CD14-positive monocyte (primary cell): ENCODE data around the gene ZCCHC2. TPM values are rescaled to one million over a fixed set of nuclear protein-coding genes. Genes with fewer than 3 reads are reported as not detected.

ENCODE experiments used
- DNase-seq, 3 donors: peaks; one replicate each; pipeline ENCODE4 v3.0.0-alpha.2; 2011 to 2022
- H2AFZ ChIP-seq: 2 replicates; pipeline ENCODE4 v1.6.0; 2012; ENCODE audit warnings: mild to moderate bottlenecking, low read depth, low read length, inconsistent platforms; ENCODE audit not compliant: insufficient read depth, poor library complexity, severe bottlenecking
- H3K27ac ChIP-seq, 2 donors: 1 replicate in 1 of 2; 2 replicates in 1 of 2; pipeline ENCODE4 v1.5.1; 2012 to 2013; ENCODE audit warnings: low read length in 2 of 2, control low read depth in 1 of 2, inconsistent platforms in 1 of 2, low read depth in 1 of 2, mild to moderate bottlenecking in 1 of 2
- H3K27me3 ChIP-seq, 2 donors: one replicate each; pipeline versions ENCODE4 v1.6.0 to v1.6.1; 2011 to 2013; ENCODE audit warnings: low read length in 2 of 2; ENCODE audit not compliant: control insufficient read depth in 2 of 2, insufficient read depth in 2 of 2
- H3K36me3 ChIP-seq, 2 donors: replicated peaks in 1 of 2; 1 replicate in 1 of 2; 2 replicates in 1 of 2; pipeline versions ENCODE4 v1.5.1 to v1.6.1; 2012 to 2013; ENCODE audit warnings: low read length in 2 of 2, control low read depth in 1 of 2, inconsistent platforms in 1 of 2, mild to moderate bottlenecking in 1 of 2; ENCODE audit not compliant: insufficient read depth in 2 of 2, control insufficient read depth in 1 of 2
- H3K4me1 ChIP-seq, 2 donors: 1 replicate in 1 of 2; 2 replicates in 1 of 2; pipeline versions ENCODE4 v1.5.1 to v1.6.1; 2012 to 2013; ENCODE audit warnings: low read length in 2 of 2, control low read depth in 1 of 2, inconsistent platforms in 1 of 2, mild to moderate bottlenecking in 1 of 2, moderate library complexity in 1 of 2; ENCODE audit not compliant: insufficient read depth in 2 of 2, control insufficient read depth in 1 of 2
- H3K4me2 ChIP-seq: replicated peaks from 2 replicates; pipeline ENCODE3; 2012; ENCODE audit warnings: low read length, moderate library complexity, mild to moderate bottlenecking; ENCODE audit not compliant: poor library complexity, severe bottlenecking; ENCODE audit errors: extremely low read depth
- H3K4me3 ChIP-seq, 3 experiments: fragments of 200-600 bp in 1 of 3; sonication (generic) in 1 of 3; replicated peaks in 1 of 3; 1 replicate in 2 of 3; 2 replicates in 1 of 3; pipeline ENCODE4 v1.5.1; 2011 to 2013; ENCODE audit warnings: low read length in 3 of 3, mild to moderate bottlenecking in 3 of 3, control low read depth in 2 of 3, low read depth in 2 of 3, inconsistent platforms in 1 of 3, moderate library complexity in 1 of 3
- H3K79me2 ChIP-seq: 2 replicates; pipeline ENCODE4 v1.6.0; 2012; ENCODE audit warnings: mild to moderate bottlenecking, control low read depth, inconsistent platforms, low read length, moderate library complexity; ENCODE audit not compliant: insufficient read depth
- H3K9ac ChIP-seq: 2 replicates; pipeline ENCODE4 v1.6.0; 2017; ENCODE audit warnings: low read length, mild to moderate bottlenecking; ENCODE audit not compliant: insufficient read depth, poor library complexity, severe bottlenecking
- H3K9me3 ChIP-seq, 2 donors: replicated peaks in 1 of 2; 1 replicate in 1 of 2; 2 replicates in 1 of 2; pipeline versions ENCODE4 v1.5.1 to v1.6.1; 2012 to 2013; ENCODE audit warnings: low read length in 2 of 2, control low read depth in 1 of 2; ENCODE audit not compliant: control insufficient read depth in 1 of 2, insufficient read depth in 1 of 2
- H4K20me1 ChIP-seq: 2 replicates; pipeline ENCODE4 v1.6.0; 2012; ENCODE audit warnings: mild to moderate bottlenecking, low read length, control low read depth, moderate library complexity; ENCODE audit not compliant: insufficient read depth
- H3K27ac Mint-ChIP-seq, 7 donors: one replicate each; pipeline ENCODE4 v1.8.0; 2020; ENCODE audit warnings: mild to moderate bottlenecking in 7 of 7, mixed read lengths in 7 of 7, moderate library complexity in 6 of 7, inconsistent platforms in 2 of 7
- H3K27me3 Mint-ChIP-seq, 3 donors: one replicate each; pipeline ENCODE4 v1.8.0; 2021 to 2022; ENCODE audit warnings: low read depth in 3 of 3, mild to moderate bottlenecking in 3 of 3, mixed read lengths in 3 of 3, moderate library complexity in 3 of 3, inconsistent platforms in 1 of 3
- H3K36me3 Mint-ChIP-seq, 2 donors: one replicate each; pipeline ENCODE4 v1.8.0; 2020; ENCODE audit warnings: mixed read lengths in 2 of 2, inconsistent platforms in 1 of 2, mild to moderate bottlenecking in 1 of 2
- H3K4me1 Mint-ChIP-seq: one replicate; pipeline ENCODE4 v1.8.0; 2020; ENCODE audit warnings: mild to moderate bottlenecking, mixed read lengths
- H3K4me3 Mint-ChIP-seq, 2 donors: one replicate each; pipeline ENCODE4 v1.8.0; 2020; ENCODE audit warnings: mild to moderate bottlenecking in 2 of 2, mixed read lengths in 2 of 2, moderate library complexity in 1 of 2
- H3K9me3 Mint-ChIP-seq, 7 donors: one replicate each; pipeline ENCODE4 v1.8.0; 2020 to 2022; ENCODE audit warnings: mixed read lengths in 7 of 7, mild to moderate bottlenecking in 6 of 7, moderate library complexity in 6 of 7, inconsistent platforms in 2 of 7
- CTCF ChIP-seq: fragments of 200-600 bp; IDR thresholded peaks from one replicate; pipeline ENCODE4 v1.8.0; 2022; ENCODE audit warnings: antibody characterized with exemption, mild to moderate bottlenecking
- WGBS: methylation state at CpG from one replicate; pipeline ENCODE4 v1.1.5; 2013; ENCODE audit warnings: missing lambda C conversion rate; ENCODE audit not compliant: insufficient coverage; 5-methylcytosine and 5-hydroxymethylcytosine counted together
- intact Hi-C, 2 donors: fragments of 100-400 bp; cut with micrococcal nuclease; formaldehyde crosslinking; loops; one replicate each; pipeline versions ENCODE4 v1.15.0 to v1.15.1; 2023
- polyA plus RNA-seq, 3 donors: library from polyadenylated mRNA; depleted of rRNA in 1 of 3; unstranded in 2 of 3; stranded (reverse) in 1 of 3; fragments of 300-500 nt in 2 of 3; fragments of >200 nt in 1 of 3; fragmentation: Illumina TruSeq in 2 of 3; gene quantifications; 1 replicate in 2 of 3; 2 replicates in 1 of 3; pipeline ENCODE4 v1.2.3, GENCODE V29; 2012 to 2021

Gene ZCCHC2
- polyA plus RNA-seq, 3 donors = 0.59 to 24.9 (median 0.71) TPM

- no peaks in the 10 kb centered on the region for H3K79me2 ChIP-seq
- no peak overlapping the region for H3K4me2 ChIP-seq
- H3K36me3 ChIP-seq = no peaks in the 10 kb centered on the region
- Mint-ChIP-seq H3K4me3 (no peak overlapping the region), H3K36me3 (no peaks in the 10 kb centered on the region), H3K27ac (no peak overlapping the region), H3K4me1 (peaks cover 9% of the 10 kb centered on the region), H3K27me3 (peaks cover 0 to 5% (median 5%) of the 10 kb centered on the region in 3 donors), H3K9me3 (no peaks in the 10 kb centered on the region)
- no peaks in the 10 kb centered on the region for H3K4me1 ChIP-seq
- no peak overlapping the region for H3K4me3 ChIP-seq
- H3K9ac ChIP-seq = no peak overlapping the region
- WGBS = 33% methylated on average over 1 of the region's 8 CpGs
- TF ChIP-seq CTCF = no peak
- no peaks in the 10 kb centered on the region for H3K27me3 ChIP-seq
- no peaks in the 10 kb centered on the region for H4K20me1 ChIP-seq
- no peak for DNase-seq
- no peaks in the 10 kb centered on the region for H3K9me3 ChIP-seq
- no peak overlapping the region for H2AFZ ChIP-seq
- H3K27ac ChIP-seq = no peak overlapping the region
- intact Hi-C loops = no loop called here
Measured at GRCh38 chr18:62617793-62618591, 95.2 kb downstream of the ZCCHC2 start.

GRCh38 chr18:62618735-62619134, 95.9 kb downstream of the ZCCHC2 start:
- intact Hi-C loops = no loop called here
- H3K79me2 ChIP-seq = no peaks in the 10 kb centered on the region
- Mint-ChIP-seq H3K36me3 (no peaks in the 10 kb centered on the region), H3K4me1 (peaks cover 6% of the 10 kb centered on the region), H3K9me3 (no peaks in the 10 kb centered on the region), H3K4me3 (no peak overlapping the region), H3K27ac (no peak overlapping the region), H3K27me3 (peaks cover 0 to 9% (median 5%) of the 10 kb centered on the region in 3 donors)
- 100% methylated on average over 1 of the region's 1 CpG for WGBS
- no peaks in the 10 kb centered on the region for H3K36me3 ChIP-seq
- H3K27me3 ChIP-seq = no peaks in the 10 kb centered on the region
- no peak overlapping the region for H3K4me3 ChIP-seq
- H4K20me1 ChIP-seq = no peaks in the 10 kb centered on the region
- H3K9ac ChIP-seq = no peak overlapping the region
- no peak overlapping the region for H2AFZ ChIP-seq
- H3K9me3 ChIP-seq = no peaks in the 10 kb centered on the region
- H3K4me2 ChIP-seq = no peak overlapping the region
- no peaks in the 10 kb centered on the region for H3K4me1 ChIP-seq
- no peak overlapping the region for H3K27ac ChIP-seq
- no peak for DNase-seq
- TF ChIP-seq CTCF = no peak
